MM.1S (cell line): ENCODE measurements around the gene SLC24A4.

Experiments used
- DNase-seq: peaks from one replicate; pipeline ENCODE4 v3.0.0-alpha.2; 2015
- H2AFZ ChIP-seq: fragments of 300-600 bp; sonication (generic); 2 replicates; pipeline ENCODE4 v1.6.0; 2016; ENCODE audit warnings: antibody characterized with exemption, low read length
- H3F3A ChIP-seq: fragments of 300-600 bp; sonication (generic); 2 replicates; pipeline ENCODE4 v1.6.1; 2016; ENCODE audit warnings: mild to moderate bottlenecking, antibody characterized with exemption, low read length, moderate library complexity, mixed read lengths; ENCODE audit not compliant: insufficient read depth
- H3K27ac ChIP-seq: fragments of 300-600 bp; sonication (generic); 2 replicates; pipeline ENCODE4 v1.5.1; 2016; ENCODE audit warnings: mild to moderate bottlenecking, low read length
- H3K27me3 ChIP-seq: fragments of 300-600 bp; sonication (generic); replicated peaks from 2 replicates; pipeline ENCODE4 v1.6.0; 2016; ENCODE audit warnings: low read length; ENCODE audit not compliant: insufficient read depth
- H3K36me3 ChIP-seq: fragments of 300-600 bp; sonication (generic); replicated peaks from 2 replicates; pipeline ENCODE4 v1.6.1; 2016; ENCODE audit warnings: mild to moderate bottlenecking, low read length, mixed read lengths; ENCODE audit not compliant: insufficient read depth
- H3K4me1 ChIP-seq: fragments of 300-600 bp; sonication (generic); 2 replicates; pipeline ENCODE4 v1.6.1; 2016; ENCODE audit warnings: low read length, mixed read lengths
- H3K4me2 ChIP-seq: fragments of 300-600 bp; sonication (generic); 2 replicates; pipeline ENCODE4 v1.6.0; 2016; ENCODE audit warnings: low read depth, low read length
- H3K4me3 ChIP-seq: fragments of 300-600 bp; sonication (generic); 2 replicates; pipeline ENCODE4 v1.5.1; 2016; ENCODE audit warnings: low read length, mixed read lengths
- H3K79me2 ChIP-seq: fragments of 300-600 bp; sonication (generic); 2 replicates; pipeline ENCODE4 v1.6.1; 2016; ENCODE audit warnings: mixed run types, low read length, mixed read lengths
- H3K9ac ChIP-seq: fragments of 300-600 bp; sonication (generic); 2 replicates; pipeline ENCODE4 v1.6.1; 2016; ENCODE audit warnings: low read length, mixed read lengths
- H3K9me2 ChIP-seq: fragments of 300-600 bp; sonication (generic); replicated peaks from 2 replicates; pipeline ENCODE4 v1.6.1; 2016; ENCODE audit warnings: mild to moderate bottlenecking, low read length, mixed read lengths; ENCODE audit not compliant: insufficient read depth
- H3K9me3 ChIP-seq: fragments of 300-600 bp; sonication (generic); replicated peaks from 2 replicates; pipeline ENCODE4 v1.6.1; 2016; ENCODE audit warnings: mild to moderate bottlenecking, low read length, mixed read lengths; ENCODE audit not compliant: insufficient read depth
- H4K20me1 ChIP-seq: fragments of 300-600 bp; sonication (generic); 2 replicates; pipeline ENCODE4 v1.6.1; 2016; ENCODE audit warnings: mild to moderate bottlenecking, low read length, moderate library complexity, mixed read lengths; ENCODE audit not compliant: insufficient read depth
- CTCF ChIP-seq: fragments of 300-600 bp; sonication (generic); IDR thresholded peaks from 2 replicates; pipeline ENCODE4 v1.5.1; 2016; ENCODE audit warnings: antibody characterized with exemption, low read length, mixed read lengths
- EZH2 ChIP-seq: fragments of 300-600 bp; sonication (generic); optimal IDR thresholded peaks from 2 replicates; pipeline ENCODE3; 2017; ENCODE audit warnings: low read depth, mild to moderate bottlenecking, antibody characterized with exemption, low read length, mixed read lengths
- EZH2phosphoT487 ChIP-seq: fragments of 300-600 bp; sonication (generic); IDR thresholded peaks from 2 replicates; pipeline ENCODE4 v1.6.1; 2018; ENCODE audit warnings: antibody characterized with exemption, low read length

Gene SLC24A4

DNA sequence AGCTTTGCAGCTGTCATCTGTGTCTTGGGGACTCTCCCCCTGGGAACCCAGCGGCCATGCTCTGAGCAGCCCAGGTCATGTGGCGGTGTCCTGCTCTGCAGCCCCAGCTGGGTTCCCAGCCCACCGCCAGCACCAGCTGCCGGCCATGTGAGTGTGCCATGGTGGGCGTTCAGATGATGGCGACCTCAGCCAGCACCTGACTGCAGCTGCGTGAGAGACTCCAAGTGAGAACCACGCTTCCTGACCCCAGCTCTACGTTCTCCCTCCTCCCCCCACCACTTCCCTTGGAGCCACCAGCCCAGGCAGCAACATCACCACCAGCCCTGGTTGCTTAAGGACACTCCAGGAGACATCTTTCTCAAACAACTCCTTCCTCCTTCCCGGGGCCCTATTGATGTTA, 68.8 kb downstream of the SLC24A4 start:
- no peak overlapping the region for H2AFZ ChIP-seq
- DNase-seq, result no peak
- no peaks in the 10 kb centered on the region for H3F3A ChIP-seq
- no peak overlapping the region for H3K27ac ChIP-seq
- no peaks in the 10 kb centered on the region for H3K9me2 ChIP-seq
- no peak overlapping the region for H3K4me3 ChIP-seq
- H3K9ac ChIP-seq, result no peak overlapping the region
- H3K27me3 ChIP-seq, result no peaks in the 10 kb centered on the region
- H3K4me2 ChIP-seq, result no peak overlapping the region
- H3K9me3 ChIP-seq, result no peaks in the 10 kb centered on the region
- H3K36me3 ChIP-seq, result no peaks in the 10 kb centered on the region
- TF ChIP-seq EZH2phosphoT487 (no peak), CTCF (no peak), EZH2 (no peak)
- no peaks in the 10 kb centered on the region for H3K79me2 ChIP-seq
- H3K4me1 ChIP-seq, result no peaks in the 10 kb centered on the region
- no peaks in the 10 kb centered on the region for H4K20me1 ChIP-seq

DNA sequence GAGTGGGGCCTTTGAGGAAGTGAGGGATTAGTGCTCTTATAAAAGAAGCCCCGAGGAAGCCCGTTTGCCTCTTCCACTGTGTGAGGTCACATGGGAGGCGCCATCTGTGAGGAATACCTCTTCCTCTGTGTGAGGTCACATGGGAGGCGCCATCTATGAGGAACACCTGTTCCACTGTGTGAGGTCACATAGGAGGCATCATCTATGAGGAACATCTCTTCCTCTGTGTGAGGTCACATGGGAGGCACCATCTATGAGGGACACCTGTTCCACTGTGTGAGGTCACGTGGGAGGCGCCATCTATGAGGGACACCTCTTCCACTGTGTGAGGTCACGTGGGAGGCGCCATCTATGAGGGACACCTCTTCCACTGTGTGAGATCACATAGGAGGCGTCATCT, 69.7 kb downstream of the SLC24A4 start:
- H3K4me1 ChIP-seq, result no peaks in the 10 kb centered on the region
- H3K4me3 ChIP-seq, result no peak overlapping the region
- H3F3A ChIP-seq, result no peaks in the 10 kb centered on the region
- H3K27ac ChIP-seq, result no peak overlapping the region
- H3K9me3 ChIP-seq, result no peaks in the 10 kb centered on the region
- no peaks in the 10 kb centered on the region for H4K20me1 ChIP-seq
- no peaks in the 10 kb centered on the region for H3K36me3 ChIP-seq
- no peaks in the 10 kb centered on the region for H3K27me3 ChIP-seq
- no peaks in the 10 kb centered on the region for H3K79me2 ChIP-seq
- no peak for DNase-seq
- H3K4me2 ChIP-seq, result no peak overlapping the region
- no peak overlapping the region for H2AFZ ChIP-seq
- H3K9me2 ChIP-seq, result no peaks in the 10 kb centered on the region
- H3K9ac ChIP-seq, result no peak overlapping the region
- TF ChIP-seq EZH2phosphoT487 (no peak), CTCF (no peak), EZH2 (no peak)

GRCh38 chr14:92397150-92397952, 74.4 kb downstream of the SLC24A4 start:
- Histone ChIP-seq H3K9me2 (no peaks in the 10 kb centered on the region), H3K79me2 (no peaks in the 10 kb centered on the region), H3K4me2 (no peak overlapping the region), H4K20me1 (no peaks in the 10 kb centered on the region), H3K27ac (no peak overlapping the region), H3K9ac (no peak overlapping the region), H2AFZ (no peak overlapping the region), H3K4me3 (no peak overlapping the region), H3K4me1 (no peaks in the 10 kb centered on the region), H3K9me3 (no peaks in the 10 kb centered on the region), H3F3A (no peaks in the 10 kb centered on the region), H3K36me3 (no peaks in the 10 kb centered on the region), H3K27me3 (no peaks in the 10 kb centered on the region)
- DNase-seq, result no peak
- TF ChIP-seq EZH2, result no peak
- TF ChIP-seq CTCF, result no peak
- TF ChIP-seq EZH2phosphoT487, result no peak
